Left ventricle myocardium superior (tissue), 1 donor: Measurements from ENCODE around the gene KIFC1. TPM values are rescaled to one million over a fixed set of nuclear protein-coding genes. Genes with fewer than 3 reads are reported as not detected.

Experiments
- ATAC-seq: fragments of 200-7000 bp; cut with Tn5 transposase; one replicate; pipeline ENCODE4 v1.9.1; 2020; ENCODE audit warnings: mild to moderate bottlenecking, moderate library complexity
- DNase-seq: peaks from one replicate; pipeline ENCODE4 v3.0.0-alpha.2; 2020
- intact Hi-C: fragments of 100-400 bp; cut with micrococcal nuclease; formaldehyde crosslinking; loops from one replicate; pipeline ENCODE4 v1.11.0; 2022
- microRNA-seq: library from miRNA; unstranded; fragments of <30 nt; microRNA quantifications from one replicate; pipeline ENCODE4 v1.2.0, GENCODE V29; 2020; ENCODE audit warnings: borderline number of aligned reads
- total RNA-seq: library from RNA; stranded (reverse); fragmentation: NEBNext Ultra II Directional; extraction: Animal tissue kit (Norgen Biotek cat#: 25700); gene quantifications from one replicate; pipeline ENCODE4 v1.2.1, GENCODE V29; 2021
- donor health status: DM: no; HTN: yes; CAD: no; lungs with severe emphysema.

The KIFC1 gene
- total RNA-seq, 1 donor from 2014 or later = 0.74 TPM

DNA sequence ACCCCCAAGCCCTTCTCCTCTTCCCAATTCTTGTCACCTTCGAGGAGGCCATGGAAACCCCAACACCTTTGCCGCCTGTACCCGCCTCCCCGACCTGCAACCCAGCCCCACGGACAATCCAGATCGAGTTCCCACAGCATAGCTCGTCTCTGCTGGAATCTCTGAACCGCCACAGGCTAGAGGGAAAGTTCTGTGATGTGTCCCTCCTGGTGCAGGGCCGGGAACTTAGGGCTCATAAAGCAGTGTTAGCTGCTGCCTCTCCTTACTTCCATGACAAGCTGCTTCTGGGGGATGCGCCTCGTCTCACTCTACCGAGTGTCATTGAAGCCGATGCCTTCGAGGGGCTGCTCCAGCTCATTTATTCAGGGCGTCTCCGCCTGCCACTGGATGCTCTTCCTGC lies 63.4 kb downstream of the KIFC1 start:
- no peak for ATAC-seq
- intact Hi-C loops = no loop called here
- no peak for DNase-seq

- DNase-seq (no peak), ATAC-seq (no peak)
- intact Hi-C loops = no loop called here
Measured at GRCh38 chr6:33456156-33456555, 64.5 kb downstream of the KIFC1 start.

DNA sequence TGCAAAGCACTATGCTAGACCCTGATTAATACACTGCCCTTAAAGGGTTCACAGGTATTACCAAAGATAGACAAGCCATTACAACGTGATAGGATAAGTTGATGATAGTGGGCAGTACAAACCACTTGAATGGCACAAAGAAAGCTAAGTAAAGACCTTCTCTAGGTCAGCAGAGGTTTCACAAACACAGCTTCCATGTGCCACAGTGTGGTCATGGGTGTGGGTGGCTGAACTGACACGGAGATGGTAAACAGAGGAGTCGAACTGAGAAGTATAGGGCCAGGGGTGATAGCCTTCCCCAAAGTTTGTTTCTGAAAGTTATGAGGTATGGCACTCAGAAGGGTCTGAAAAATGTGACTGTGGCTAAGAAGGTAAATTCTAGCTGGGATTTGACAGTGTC lies 67.1 kb downstream of the KIFC1 start:
- DNase-seq (no peak), ATAC-seq (no peak)
- intact Hi-C loops = no loop called here

GRCh38 chr6:33459226-33459625 lies 67.6 kb downstream of the KIFC1 start:
- DNase-seq (no peak), ATAC-seq (no peak)
- intact Hi-C loops = no loop called here

Small RNA genes lying within 50 kb of the gene (microRNA-seq; reads per million reads assigned to microRNA genes)
- gene MIR5004 = not detected

Other genes starting within 250 kb of the KIFC1 start
- 1.9 TPM for gene COL11A2, start 199.4 kb upstream of the KIFC1 start, total RNA-seq
- gene RXRB, start 191.2 kb upstream of the KIFC1 start, total RNA-seq = 41.2 TPM
- 47.7 TPM for gene SLC39A7, start 191.0 kb upstream of the KIFC1 start, total RNA-seq
- 24.8 TPM for gene HSD17B8, start 187.2 kb upstream of the KIFC1 start, total RNA-seq
- gene RING1, start 183.3 kb upstream of the KIFC1 start, total RNA-seq = 30.1 TPM
- gene VPS52, start 119.9 kb upstream of the KIFC1 start, total RNA-seq = 32.7 TPM
- 931 TPM for gene RPS18, start 119.7 kb upstream of the KIFC1 start, total RNA-seq
- gene B3GALT4, start 114.7 kb upstream of the KIFC1 start, total RNA-seq = 6.9 TPM
- gene WDR46, start 102.6 kb upstream of the KIFC1 start, total RNA-seq = 15.1 TPM
- gene PFDN6, start 102.2 kb upstream of the KIFC1 start, total RNA-seq = 57.3 TPM
- gene RGL2, start 92.9 kb upstream of the KIFC1 start, total RNA-seq = 59.4 TPM
- gene TAPBP, start 77.7 kb upstream of the KIFC1 start, total RNA-seq = 93.0 TPM
- 11.1 TPM for gene ZBTB22, start 74.1 kb upstream of the KIFC1 start, total RNA-seq
- gene DAXX, start 68.9 kb upstream of the KIFC1 start, total RNA-seq = 21.2 TPM
- 51.9 TPM for gene PHF1, start 19.2 kb downstream of the KIFC1 start, total RNA-seq
- 120 TPM for gene CUTA, start 26.3 kb downstream of the KIFC1 start, total RNA-seq
- gene SYNGAP1, start 28.2 kb downstream of the KIFC1 start, total RNA-seq = 6.2 TPM
- 5.1 TPM for gene ZBTB9, start 62.8 kb downstream of the KIFC1 start, total RNA-seq
- gene BAK1, start 188.5 kb downstream of the KIFC1 start, total RNA-seq = 23.1 TPM
- gene ITPR3, start 229.5 kb downstream of the KIFC1 start, total RNA-seq = 6.1 TPM